DND-41 (cell line): ENCODE measurements around the gene RAD17.

Experiments
- CTCF ChIP-seq: IDR thresholded peaks from 2 replicates; pipeline ENCODE4 v1.5.1; 2012; ENCODE audit warnings: borderline replicate concordance, low read length, moderate library complexity, mild to moderate bottlenecking; ENCODE audit not compliant: poor library complexity, severe bottlenecking; ENCODE audit errors: extremely low read depth
- EZH2 ChIP-seq: IDR thresholded peaks from 3 replicates; pipeline ENCODE4 v1.6.1; 2012; ENCODE audit warnings: borderline replicate concordance, low read depth, mild to moderate bottlenecking, moderate library complexity, low read length, inconsistent platforms; ENCODE audit not compliant: severe bottlenecking

- TF ChIP-seq CTCF (no peak), EZH2 (no peak)
Observed at GRCh38 chr5:69341520-69342161, 28.0 kb upstream of the RAD17 start.
